CD1c-positive myeloid dendritic cell (primary cell): ENCODE data around the gene MGAT5.

ENCODE experiments used
- DNase-seq: peaks from one replicate; pipeline ENCODE4 v3.0.0-alpha.2; 2016; ENCODE audit errors: extremely low spot score

The MGAT5 gene

GRCh38 chr2:134417968-134418582 is 164.2 kb downstream of the MGAT5 start:
- DNase-seq: no peak

- no peak for DNase-seq
These were observed 166.4 kb downstream of the MGAT5 start for GRCh38 chr2:134420259-134420658.

- no peak for DNase-seq
These were observed 167.0 kb downstream of the MGAT5 start for GRCh38 chr2:134420920-134421319.

- DNase-seq: no peak
These were observed 167.9 kb downstream of the MGAT5 start for GRCh38 chr2:134421556-134422328.

GRCh38 chr2:134425724-134426496 is 172.0 kb downstream of the MGAT5 start:
- DNase-seq: no peak

- no peak for DNase-seq
These were observed 172.8 kb downstream of the MGAT5 start for GRCh38 chr2:134426721-134427120.

GRCh38 chr2:134429886-134430285 is 176.0 kb downstream of the MGAT5 start:
- no peak for DNase-seq

GRCh38 chr2:134431838-134432434 is 178.1 kb downstream of the MGAT5 start:
- DNase-seq: no peak

GRCh38 chr2:134432435-134432883 is 178.6 kb downstream of the MGAT5 start:
- DNase-seq: no peak

GRCh38 chr2:134433469-134433868 is 179.6 kb downstream of the MGAT5 start:
- no peak for DNase-seq

- DNase-seq: no peak
These were observed 180.1 kb downstream of the MGAT5 start for GRCh38 chr2:134433979-134434378.

- DNase-seq: no peak
These were observed 181.6 kb downstream of the MGAT5 start for GRCh38 chr2:134435505-134435904.

- DNase-seq: no peak
These were observed 182.1 kb downstream of the MGAT5 start for GRCh38 chr2:134435936-134436335.

GRCh38 chr2:134436706-134437105 is 182.8 kb downstream of the MGAT5 start:
- no peak for DNase-seq

GRCh38 chr2:134438371-134438770 is 184.5 kb downstream of the MGAT5 start:
- DNase-seq: no peak

GRCh38 chr2:134440336-134440909 is 186.6 kb downstream of the MGAT5 start:
- no peak for DNase-seq

GRCh38 chr2:134441153-134441863 is 187.4 kb downstream of the MGAT5 start:
- no peak for DNase-seq

- DNase-seq: no peak
These were observed 190.1 kb downstream of the MGAT5 start for GRCh38 chr2:134443814-134444480.

- no peak for DNase-seq
These were observed 191.2 kb downstream of the MGAT5 start for GRCh38 chr2:134445116-134445515.

GRCh38 chr2:134445985-134446382 is 192.1 kb downstream of the MGAT5 start:
- DNase-seq: no peak
